Activated CD4-positive, alpha-beta memory T cell treated with anti-CD3 and anti-CD28 coated beads, Interleukin-2, amount 10 ng/mL, durations not matched to agents 7 days and 5 days (primary cell): ENCODE results near the gene DCD. TPM values are rescaled to one million over a fixed set of nuclear protein-coding genes. Genes with fewer than 3 reads are reported as not detected.

ENCODE experiments used
- CTCF ChIA-PET: fragments of 350-600 bp; sonication (Branson Sonifier 250); formaldehyde crosslinking; loops from one replicate; lab custom pipeline; 2021; ENCODE audit warnings: antibody characterized with exemption, inconsistent platforms; lab: Charles Lee
- POLR2A ChIA-PET: fragments of 350-600 bp; sonication (Branson Sonifier 250); formaldehyde crosslinking; loops from one replicate; lab custom pipeline; 2021; ENCODE audit warnings: antibody characterized with exemption; lab: Charles Lee
- DNase-seq: peaks from one replicate; pipeline ENCODE4 v3.0.0-alpha.2; 2020
- H3K27ac Mint-ChIP-seq: one replicate; pipeline ENCODE4 v1.8.0; 2021; ENCODE audit warnings: mild to moderate bottlenecking, mixed read lengths
- H3K27me3 Mint-ChIP-seq: one replicate; pipeline ENCODE4 v1.8.0; 2021; ENCODE audit warnings: mixed read lengths
- H3K36me3 Mint-ChIP-seq: one replicate; pipeline ENCODE4 v1.8.0; 2021; ENCODE audit warnings: low read depth, mixed read lengths
- H3K4me1 Mint-ChIP-seq: one replicate; pipeline ENCODE4 v1.8.0; 2021; ENCODE audit warnings: mixed read lengths
- H3K4me3 Mint-ChIP-seq: one replicate; pipeline ENCODE4 v1.8.0; 2021; ENCODE audit warnings: mild to moderate bottlenecking, mixed read lengths
- H3K9me3 Mint-ChIP-seq: one replicate; pipeline ENCODE4 v1.8.0; 2021; ENCODE audit warnings: mixed read lengths
- total RNA-seq, 2 experiments: library from RNA; stranded (reverse); gene quantifications; one replicate each; pipeline ENCODE4 v1.2.3, GENCODE V29; 2021

Gene DCD
- total RNA-seq, 2 experiments from 2014 or later: not detected

DNA sequence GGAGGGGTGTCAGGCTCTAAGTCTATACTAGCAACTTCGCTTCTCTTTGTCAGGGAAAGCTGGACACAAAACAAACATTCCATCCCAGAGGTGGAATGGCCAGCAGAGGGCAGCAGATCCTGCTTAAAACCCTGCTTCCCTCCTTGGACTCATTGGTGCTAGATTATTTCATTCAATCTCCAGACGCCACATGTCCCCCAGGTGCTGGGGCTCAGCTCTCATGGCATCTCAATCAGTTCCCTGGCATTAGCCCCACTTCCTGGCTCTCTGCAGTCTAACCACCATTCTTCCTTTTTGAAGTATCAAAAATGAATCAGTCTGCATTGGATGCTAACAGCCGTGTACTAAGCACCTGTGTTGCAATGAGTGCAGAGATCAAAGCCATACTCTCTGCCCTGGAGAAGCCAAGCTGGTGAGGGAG, 51.6 kb downstream of the DCD start:
- ChIA-PET CTCF (interaction anchor here (0.9 to 4.5 kb wide), 8 partner anchors 9 to 62 kb away, joined by 3 to 21 read pairs (median 5); no protein-coding TSS in a partner anchor), POLR2A (no interaction called here)
- Mint-ChIP-seq H3K9me3 (no peaks in the 10 kb centered on the region), H3K4me1 (no peaks in the 10 kb centered on the region), H3K4me3 (no peak overlapping the region), H3K36me3 (no peaks in the 10 kb centered on the region), H3K27me3 (peaks cover 20% of the 10 kb centered on the region), H3K27ac (no peak overlapping the region)
- peak; percentile 55 for DNase-seq

GRCh38 chr12:54595471-54595870, 52.7 kb downstream of the DCD start:
- Mint-ChIP-seq H3K36me3 (no peaks in the 10 kb centered on the region), H3K27me3 (peaks cover 30% of the 10 kb centered on the region), H3K4me3 (no peak overlapping the region), H3K4me1 (no peaks in the 10 kb centered on the region), H3K27ac (no peak overlapping the region), H3K9me3 (no peaks in the 10 kb centered on the region)
- POLR2A ChIA-PET: no interaction called here
- CTCF ChIA-PET: interaction anchor here (1.1 to 4.5 kb wide), 6 partner anchors 8 to 56 kb away, joined by 3 to 21 read pairs (median 5); no protein-coding TSS in a partner anchor
- DNase-seq: no peak

Other genes starting within 250 kb of the DCD start
- 100 to 1,000 TPM; 102 to 107 TPM for gene ITGA5, start 229.1 kb downstream of the DCD start, total RNA-seq
- gene GTSF1, start 174.8 kb downstream of the DCD start, total RNA-seq: 10 to 100 TPM; 14.9 to 16.4 TPM
- gene NCKAP1L, start 150.6 kb downstream of the DCD start, total RNA-seq: 100 to 1,000 TPM; 188 to 189 TPM
- gene PDE1B, start 98.8 kb downstream of the DCD start, total RNA-seq: 10 to 100 TPM; 11.5 to 12.0 TPM
- not detected for gene PPP1R1A, start 59.7 kb downstream of the DCD start, total RNA-seq
- gene LACRT, start 13.5 kb downstream of the DCD start, total RNA-seq: not detected
- gene MUCL1, start 206.2 kb upstream of the DCD start, total RNA-seq: not detected